Fibroblast of lung (primary cell): ENCODE data around the gene ARFGAP2.

Experiments
- CTCF ChIP-seq, 2 donors: IDR thresholded peaks in 1 of 2; conservative IDR thresholded peaks in 1 of 2; 1 replicate in 1 of 2; 2 replicates in 1 of 2; pipeline ENCODE4 v1.5.1; 2011 to 2012; ENCODE audit warnings: low read length in 2 of 2, control low read depth in 1 of 2, inconsistent platforms in 1 of 2, low read depth in 1 of 2, mild to moderate bottlenecking in 1 of 2
- EZH2 ChIP-seq: IDR thresholded peaks from 2 replicates; pipeline ENCODE4 v1.5.1; 2012; ENCODE audit warnings: low read length, control low read depth, mild to moderate bottlenecking; ENCODE audit errors: missing control alignments

GRCh38 chr11:47152953-47153950, 23.4 kb downstream of the ARFGAP2 start:
- TF ChIP-seq CTCF (conservative IDR thresholded peaks at IDR 0.05 in 1 of 2, IDR thresholded peaks at IDR 0.05 in 1 of 2; ENCODE audit: low read depth in 1 of 2, low read length in 2 of 2) (peak; percentile 99), EZH2 (no peak)
